ENCODE data around the gene GTF3C1. TPM values are rescaled to one million over a fixed set of nuclear protein-coding genes. Genes with fewer than 3 reads are reported as not detected.
"Not testable (repeated sequence)": the region's sequence is repeated elsewhere in the genome, so short reads cannot be mapped to it uniquely, and the experiment has no call there.

The GTF3C1 gene
- total RNA-seq, 3 donors from 2014 or later = 56.6 to 68.1 (median 58.9) TPM

GRCh38 chr16:27448532-27449433 is 100.9 kb downstream of the GTF3C1 start:
- Mint-ChIP-seq H3K9me3 (no peaks in the 10 kb centered on the region), H3K4me1 (ENCODE audit: low read depth) (peaks cover 75% of the 10 kb centered on the region), H3K36me3 (ENCODE audit: insufficient read depth) (peaks cover 55% of the 10 kb centered on the region), H3K27me3 (ENCODE audit: low read depth) (no peaks in the 10 kb centered on the region), H3K4me3 (no peak overlapping the region)
- ATAC-seq = no peak
- no peak for DNase-seq

DNA sequence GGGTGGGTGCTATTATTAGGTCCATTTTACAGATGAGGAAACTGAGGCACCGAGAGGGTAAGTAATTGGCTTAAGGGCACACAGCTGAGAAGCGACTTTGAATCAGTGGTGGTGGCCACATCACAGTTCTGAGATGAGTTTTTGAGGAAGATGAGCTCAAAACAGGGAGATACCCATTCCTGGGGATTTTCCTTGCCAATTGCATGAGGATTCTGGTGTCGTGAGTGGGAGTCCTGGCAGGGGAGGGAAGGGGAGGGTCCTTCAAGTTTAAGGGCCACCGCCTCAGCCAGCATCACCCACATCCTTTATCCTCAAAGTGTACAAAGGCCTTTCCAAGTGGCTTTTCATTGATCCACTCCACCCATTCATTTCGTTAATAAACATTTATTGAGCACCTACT is 102.4 kb downstream of the GTF3C1 start:
- Mint-ChIP-seq H3K4me3 (no peak overlapping the region), H3K27me3 (ENCODE audit: low read depth) (no peaks in the 10 kb centered on the region), H3K36me3 (ENCODE audit: insufficient read depth) (peaks cover 68% of the 10 kb centered on the region), H3K4me1 (ENCODE audit: low read depth) (peaks cover 67% of the 10 kb centered on the region), H3K9me3 (no peaks in the 10 kb centered on the region)
- ATAC-seq = no peak
- no peak for DNase-seq

GRCh38 chr16:27446721-27447120 is 103.0 kb downstream of the GTF3C1 start:
- no peak overlapping the region for H3K4me3 Mint-ChIP-seq
- DNase-seq (peak; percentile 69), ATAC-seq (peak; percentile 50 to 57)
- H3K36me3 Mint-ChIP-seq (ENCODE audit: insufficient read depth) = peaks cover 71% of the 10 kb centered on the region
- peaks cover 64% of the 10 kb centered on the region for H3K4me1 Mint-ChIP-seq (ENCODE audit: low read depth)
- H3K27me3 Mint-ChIP-seq (ENCODE audit: low read depth) = no peaks in the 10 kb centered on the region
- H3K9me3 Mint-ChIP-seq = no peaks in the 10 kb centered on the region

DNA sequence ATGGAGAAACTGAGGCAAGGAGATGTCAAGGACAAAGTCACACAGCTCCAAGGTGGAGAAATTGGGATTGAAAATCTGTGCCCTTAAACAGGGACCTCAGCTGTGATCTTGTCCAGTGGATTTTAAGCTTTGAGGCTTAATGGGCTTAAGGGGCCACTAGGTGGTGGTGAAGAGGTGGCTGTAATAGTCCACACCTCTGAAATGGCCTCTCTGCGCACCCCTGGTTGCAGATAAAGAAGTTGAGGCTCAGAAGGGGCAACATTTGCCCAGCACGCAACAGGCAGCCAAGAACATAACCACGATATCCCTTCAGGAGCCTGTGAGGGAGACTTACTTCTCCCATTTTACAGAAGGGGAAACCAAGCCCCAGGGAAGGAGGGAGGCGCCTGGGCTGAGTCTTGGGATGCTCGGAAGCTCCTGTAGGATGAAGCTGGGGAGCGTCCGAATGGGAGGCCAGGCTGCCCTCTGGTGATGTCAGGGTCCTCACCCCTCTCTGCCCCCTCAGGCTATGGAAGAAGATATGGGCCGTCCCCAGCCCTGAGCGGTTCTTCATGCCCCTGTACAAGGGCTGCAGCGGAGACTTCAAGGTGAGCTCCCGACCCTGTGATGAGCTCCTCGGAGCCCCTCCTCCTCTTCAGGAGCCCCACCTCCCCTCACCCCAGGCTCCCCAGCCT is 104.1 kb downstream of the GTF3C1 start:
- DNase-seq (no peak), ATAC-seq (no peak)
- Mint-ChIP-seq H3K36me3 (ENCODE audit: insufficient read depth) (peaks cover 75% of the 10 kb centered on the region), H3K4me1 (ENCODE audit: low read depth) (peaks cover 55% of the 10 kb centered on the region), H3K4me3 (no peak overlapping the region), H3K27me3 (ENCODE audit: low read depth) (no peaks in the 10 kb centered on the region), H3K9me3 (no peaks in the 10 kb centered on the region)

DNA sequence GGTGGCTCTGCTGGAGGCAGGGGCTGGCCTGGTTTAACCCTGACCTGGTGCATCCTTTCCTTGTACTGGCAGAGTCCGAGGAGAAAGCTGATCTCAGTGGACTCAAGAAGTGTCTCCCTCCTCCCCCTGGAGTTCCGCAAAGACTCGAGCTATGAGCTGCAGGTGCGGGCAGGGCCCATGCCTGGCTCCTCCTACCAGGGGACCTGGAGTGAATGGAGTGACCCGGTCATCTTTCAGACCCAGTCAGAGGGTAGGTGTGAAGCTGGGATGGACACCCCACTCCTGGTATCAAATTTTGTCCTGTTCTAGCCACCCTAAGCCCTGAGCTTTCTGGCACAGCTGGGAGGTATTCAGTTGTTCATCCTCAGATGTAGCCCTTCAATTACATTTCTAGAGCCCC is 105.2 kb downstream of the GTF3C1 start:
- ATAC-seq (no peak), DNase-seq (peak; percentile 3)
- Mint-ChIP-seq H3K9me3 (no peaks in the 10 kb centered on the region), H3K27me3 (ENCODE audit: low read depth) (no peaks in the 10 kb centered on the region), H3K4me1 (ENCODE audit: low read depth) (peaks cover 45% of the 10 kb centered on the region), H3K36me3 (ENCODE audit: insufficient read depth) (peaks cover 69% of the 10 kb centered on the region), H3K4me3 (no peak overlapping the region)

- H3K36me3 Mint-ChIP-seq (ENCODE audit: insufficient read depth) = peaks cover 70% of the 10 kb centered on the region
- H3K27me3 Mint-ChIP-seq (ENCODE audit: low read depth) = no peaks in the 10 kb centered on the region
- no peaks in the 10 kb centered on the region for H3K9me3 Mint-ChIP-seq
- peaks cover 44% of the 10 kb centered on the region for H3K4me1 Mint-ChIP-seq (ENCODE audit: low read depth)
- ATAC-seq = no peak
- DNase-seq = no peak
- H3K4me3 Mint-ChIP-seq = no peak overlapping the region
These were observed 105.7 kb downstream of the GTF3C1 start for GRCh38 chr16:27444015-27444414.

DNA sequence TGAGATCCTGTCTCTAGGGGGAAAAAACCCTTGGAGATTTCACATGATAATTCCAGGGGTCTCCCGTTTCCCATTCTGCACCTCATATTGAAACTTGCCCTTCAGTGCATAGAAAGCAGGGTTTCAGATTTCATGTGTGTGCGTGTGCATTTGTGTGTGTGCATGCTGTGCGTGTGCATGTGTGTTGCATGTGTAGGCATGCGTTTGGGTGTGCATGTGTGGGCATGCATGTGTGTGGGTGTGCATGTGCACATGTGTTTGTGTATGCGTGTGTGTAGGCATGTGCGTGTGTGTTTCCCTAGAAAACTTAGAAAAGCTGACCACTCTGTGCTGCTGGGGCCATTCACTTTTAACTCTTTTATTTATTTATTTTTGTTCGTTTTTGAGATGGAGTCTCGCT is 107.7 kb downstream of the GTF3C1 start:
- no peak overlapping the region for H3K4me3 Mint-ChIP-seq
- ATAC-seq (no peak), DNase-seq (no peak)
- H3K9me3 Mint-ChIP-seq = no peaks in the 10 kb centered on the region
- H3K27me3 Mint-ChIP-seq (ENCODE audit: low read depth) = no peaks in the 10 kb centered on the region
- peaks cover 26% of the 10 kb centered on the region for H3K4me1 Mint-ChIP-seq (ENCODE audit: low read depth)
- H3K36me3 Mint-ChIP-seq (ENCODE audit: insufficient read depth) = peaks cover 60% of the 10 kb centered on the region

DNA sequence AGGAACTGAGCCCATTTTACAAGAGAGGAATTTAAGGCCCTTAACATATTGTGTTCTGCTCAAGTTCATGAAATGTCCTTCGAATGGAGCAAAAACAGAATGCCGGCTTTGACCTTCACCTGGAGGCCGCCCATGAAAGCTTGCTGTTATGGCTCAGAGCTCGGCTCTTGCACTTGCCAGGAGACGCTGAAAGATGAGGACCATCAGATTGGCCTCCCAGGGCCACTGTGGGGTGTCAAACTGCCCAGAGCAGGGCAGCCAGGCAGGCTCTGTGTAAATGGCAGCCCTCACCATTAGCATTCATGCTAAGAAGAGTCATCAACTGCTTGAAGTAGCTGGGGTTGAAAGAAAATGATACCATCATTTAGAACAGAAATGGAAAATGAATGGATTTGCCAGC is 108.4 kb downstream of the GTF3C1 start:
- Mint-ChIP-seq H3K4me3 (no peak overlapping the region), H3K9me3 (no peaks in the 10 kb centered on the region), H3K4me1 (ENCODE audit: low read depth) (peaks cover 19% of the 10 kb centered on the region), H3K27me3 (ENCODE audit: low read depth) (no peaks in the 10 kb centered on the region), H3K36me3 (ENCODE audit: insufficient read depth) (peaks cover 56% of the 10 kb centered on the region)
- ATAC-seq = no peak
- DNase-seq = no peak

GRCh38 chr16:27439271-27440018 is 110.3 kb downstream of the GTF3C1 start:
- Mint-ChIP-seq H3K4me3 (no peak overlapping the region), H3K36me3 (ENCODE audit: insufficient read depth) (peaks cover 47% of the 10 kb centered on the region), H3K4me1 (ENCODE audit: low read depth) (peaks cover 4% of the 10 kb centered on the region), H3K9me3 (no peaks in the 10 kb centered on the region), H3K27me3 (ENCODE audit: low read depth) (no peaks in the 10 kb centered on the region)
- ATAC-seq (no peak), DNase-seq (peak; percentile 4)

GRCh38 chr16:27437946-27438345 is 111.8 kb downstream of the GTF3C1 start:
- ATAC-seq (no peak), DNase-seq (peak; percentile 2)
- Mint-ChIP-seq H3K27me3 (ENCODE audit: low read depth) (no peaks in the 10 kb centered on the region), H3K9me3 (no peaks in the 10 kb centered on the region), H3K36me3 (ENCODE audit: insufficient read depth) (peaks cover 35% of the 10 kb centered on the region), H3K4me3 (no peak overlapping the region), H3K4me1 (ENCODE audit: low read depth) (peaks cover 4% of the 10 kb centered on the region)

- Mint-ChIP-seq H3K27me3 (ENCODE audit: low read depth) (no peaks in the 10 kb centered on the region), H3K9me3 (no peaks in the 10 kb centered on the region), H3K4me3 (no peak overlapping the region), H3K36me3 (ENCODE audit: insufficient read depth) (peaks cover 36% of the 10 kb centered on the region), H3K4me1 (ENCODE audit: low read depth) (peaks cover 10% of the 10 kb centered on the region)
- ATAC-seq (no peak), DNase-seq (peak; percentile 4)
These were observed 112.6 kb downstream of the GTF3C1 start for GRCh38 chr16:27436921-27437650.

DNA sequence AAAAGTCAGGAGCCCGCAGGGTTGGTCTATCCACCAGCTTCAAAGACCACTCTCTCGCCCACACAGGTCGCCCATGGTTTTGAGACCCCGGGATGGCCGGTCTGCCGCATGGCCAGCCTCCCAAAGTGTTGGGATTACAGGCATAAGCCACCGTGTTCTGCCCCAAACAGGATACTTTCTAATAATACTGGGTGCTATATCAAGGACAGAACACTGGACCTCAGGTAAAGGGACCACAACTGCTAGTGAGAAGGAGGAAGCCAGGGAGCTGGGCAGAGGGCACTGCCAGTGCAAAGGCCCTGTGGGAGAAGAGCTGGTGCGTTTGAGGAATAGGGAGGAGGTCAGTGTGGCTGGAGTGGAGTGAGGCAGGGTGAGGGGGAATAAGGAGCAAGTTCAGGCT is 113.6 kb downstream of the GTF3C1 start:
- no peaks in the 10 kb centered on the region for H3K9me3 Mint-ChIP-seq
- peaks cover 34% of the 10 kb centered on the region for H3K36me3 Mint-ChIP-seq (ENCODE audit: insufficient read depth)
- H3K27me3 Mint-ChIP-seq (ENCODE audit: low read depth) = no peaks in the 10 kb centered on the region
- H3K4me1 Mint-ChIP-seq (ENCODE audit: low read depth) = peaks cover 18% of the 10 kb centered on the region
- ATAC-seq (no peak), DNase-seq (peak; percentile 1)
- H3K4me3 Mint-ChIP-seq = no peak overlapping the region

DNA sequence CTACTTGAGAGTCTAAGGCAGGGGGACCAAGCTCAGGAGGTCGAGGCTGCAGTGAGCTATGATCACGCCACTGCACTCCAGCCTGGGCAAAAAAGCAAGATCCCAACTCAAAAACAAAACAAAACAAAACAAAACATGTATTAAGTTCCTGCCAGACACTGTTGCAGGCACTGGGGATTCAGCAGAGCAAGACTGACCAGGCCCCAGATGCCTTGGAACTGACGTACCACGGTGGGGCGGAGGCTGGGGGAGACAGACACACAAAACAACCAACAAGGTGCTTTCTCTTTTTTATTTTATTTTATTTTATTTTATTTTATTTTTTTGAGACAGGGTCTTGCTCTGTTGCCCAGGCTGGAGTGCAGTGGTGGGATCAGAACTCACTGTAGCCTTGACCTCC is 114.6 kb downstream of the GTF3C1 start:
- Mint-ChIP-seq H3K4me1 (ENCODE audit: low read depth) (peaks cover 23% of the 10 kb centered on the region), H3K36me3 (ENCODE audit: insufficient read depth) (peaks cover 39% of the 10 kb centered on the region)
- H3K9me3 Mint-ChIP-seq; H3K4me3 Mint-ChIP-seq; ATAC-seq; H3K27me3 Mint-ChIP-seq (ENCODE audit: low read depth): not testable (repeated sequence)
- peak; percentile 1 for DNase-seq
